ENCODE measurements around the gene WNK2.
A peak's percentile ranks its signal among the peaks of the same experiment; 100 is the strongest.

The WNK2 gene

GRCh38 chr9:93223260-93224180 is 39.6 kb downstream of the WNK2 start (continued):
- TF ChIP-seq ZNF175 (tag by site-specific recombination; IDR thresholded peaks at IDR 0.05): no peak
- TF ChIP-seq, protein P1, sequence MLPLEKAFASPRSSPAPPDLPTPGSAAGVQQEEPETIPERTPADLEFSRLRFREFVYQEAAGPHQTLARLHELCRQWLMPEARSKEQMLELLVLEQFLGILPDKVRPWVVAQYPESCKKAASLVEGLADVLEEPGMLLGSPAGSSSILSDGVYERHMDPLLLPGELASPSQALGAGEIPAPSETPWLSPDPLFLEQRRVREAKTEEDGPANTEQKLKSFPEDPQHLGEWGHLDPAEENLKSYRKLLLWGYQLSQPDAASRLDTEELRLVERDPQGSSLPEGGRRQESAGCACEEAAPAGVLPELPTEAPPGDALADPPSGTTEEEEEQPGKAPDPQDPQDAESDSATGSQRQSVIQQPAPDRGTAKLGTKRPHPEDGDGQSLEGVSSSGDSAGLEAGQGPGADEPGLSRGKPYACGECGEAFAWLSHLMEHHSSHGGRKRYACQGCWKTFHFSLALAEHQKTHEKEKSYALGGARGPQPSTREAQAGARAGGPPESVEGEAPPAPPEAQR (tag by site-specific recombination; IDR thresholded peaks at IDR 0.05): no peak
- TF ChIP-seq, protein P2, sequence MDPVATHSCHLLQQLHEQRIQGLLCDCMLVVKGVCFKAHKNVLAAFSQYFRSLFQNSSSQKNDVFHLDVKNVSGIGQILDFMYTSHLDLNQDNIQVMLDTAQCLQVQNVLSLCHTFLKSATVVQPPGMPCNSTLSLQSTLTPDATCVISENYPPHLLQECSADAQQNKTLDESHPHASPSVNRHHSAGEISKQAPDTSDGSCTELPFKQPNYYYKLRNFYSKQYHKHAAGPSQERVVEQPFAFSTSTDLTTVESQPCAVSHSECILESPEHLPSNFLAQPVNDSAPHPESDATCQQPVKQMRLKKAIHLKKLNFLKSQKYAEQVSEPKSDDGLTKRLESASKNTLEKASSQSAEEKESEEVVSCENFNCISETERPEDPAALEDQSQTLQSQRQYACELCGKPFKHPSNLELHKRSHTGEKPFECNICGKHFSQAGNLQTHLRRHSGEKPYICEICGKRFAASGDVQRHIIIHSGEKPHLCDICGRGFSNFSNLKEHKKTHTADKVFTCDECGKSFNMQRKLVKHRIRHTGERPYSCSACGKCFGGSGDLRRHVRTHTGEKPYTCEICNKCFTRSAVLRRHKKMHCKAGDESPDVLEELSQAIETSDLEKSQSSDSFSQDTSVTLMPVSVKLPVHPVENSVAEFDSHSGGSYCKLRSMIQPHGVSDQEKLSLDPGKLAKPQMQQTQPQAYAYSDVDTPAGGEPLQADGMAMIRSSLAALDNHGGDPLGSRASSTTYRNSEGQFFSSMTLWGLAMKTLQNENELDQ (tag by site-specific recombination; IDR thresholded peaks at IDR 0.05; ENCODE audit: low read depth): no peak
- no peak for TF ChIP-seq ZNF426 (tag by site-specific recombination; IDR thresholded peaks at IDR 0.05)

GRCh38 chr9:93224591-93224990 is 40.7 kb downstream of the WNK2 start:
- H3K27ac ChIP-seq (ENCODE audit: extremely low read depth, low read depth, low read length): no peak overlapping the region
- CTCF ChIA-PET: no interaction called here

GRCh38 chr9:93225417-93225816 is 41.5 kb downstream of the WNK2 start:
- no peaks in the 10 kb centered on the region for H3K9me3 ChIP-seq (ENCODE audit: control insufficient read depth, insufficient read depth, low read depth, low read length)
- no peaks in the 10 kb centered on the region for H3K36me3 ChIP-seq (ENCODE audit: control insufficient read depth in 2 of 2, insufficient read depth in 1 of 2, low read length in 2 of 2)
- H3K4me1 ChIP-seq (ENCODE audit: control insufficient read depth, insufficient read depth, low read length): peaks cover 6% of the 10 kb centered on the region
- H3K4me3 ChIP-seq (ENCODE audit: low read depth, low read length): no peak overlapping the region
- H3K27ac ChIP-seq (ENCODE audit: extremely low read depth, low read depth, low read length): no peak overlapping the region
- ChIA-PET POLR2A (no interaction called here), CTCF (no interaction called here)
- TF ChIP-seq ZSCAN23 (tag by site-specific recombination; IDR thresholded peaks at IDR 0.05): no peak
- TF ChIP-seq, protein P3, sequence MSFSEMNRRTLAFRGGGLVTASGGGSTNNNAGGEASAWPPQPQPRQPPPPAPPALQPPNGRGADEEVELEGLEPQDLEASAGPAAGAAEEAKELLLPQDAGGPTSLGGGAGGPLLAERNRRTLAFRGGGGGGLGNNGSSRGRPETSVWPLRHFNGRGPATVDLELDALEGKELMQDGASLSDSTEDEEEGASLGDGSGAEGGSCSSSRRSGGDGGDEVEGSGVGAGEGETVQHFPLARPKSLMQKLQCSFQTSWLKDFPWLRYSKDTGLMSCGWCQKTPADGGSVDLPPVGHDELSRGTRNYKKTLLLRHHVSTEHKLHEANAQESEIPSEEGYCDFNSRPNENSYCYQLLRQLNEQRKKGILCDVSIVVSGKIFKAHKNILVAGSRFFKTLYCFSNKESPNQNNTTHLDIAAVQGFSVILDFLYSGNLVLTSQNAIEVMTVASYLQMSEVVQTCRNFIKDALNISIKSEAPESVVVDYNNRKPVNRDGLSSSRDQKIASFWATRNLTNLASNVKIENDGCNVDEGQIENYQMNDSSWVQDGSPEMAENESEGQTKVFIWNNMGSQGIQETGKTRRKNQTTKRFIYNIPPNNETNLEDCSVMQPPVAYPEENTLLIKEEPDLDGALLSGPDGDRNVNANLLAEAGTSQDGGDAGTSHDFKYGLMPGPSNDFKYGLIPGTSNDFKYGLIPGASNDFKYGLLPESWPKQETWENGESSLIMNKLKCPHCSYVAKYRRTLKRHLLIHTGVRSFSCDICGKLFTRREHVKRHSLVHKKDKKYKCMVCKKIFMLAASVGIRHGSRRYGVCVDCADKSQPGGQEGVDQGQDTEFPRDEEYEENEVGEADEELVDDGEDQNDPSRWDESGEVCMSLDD (tag by site-specific recombination; IDR thresholded peaks at IDR 0.05): no peak
- no peak for TF ChIP-seq SALL2 (tag by site-specific recombination; IDR thresholded peaks at IDR 0.05; ENCODE audit: borderline replicate concordance)
- TF ChIP-seq ZNF837 (tag by site-specific recombination; IDR thresholded peaks at IDR 0.05): no peak
- TF ChIP-seq ZNF398 (tag by site-specific recombination; IDR thresholded peaks at IDR 0.05): no peak
- TF ChIP-seq TSHZ1 (tag by site-specific recombination; IDR thresholded peaks at IDR 0.05; ENCODE audit: borderline replicate concordance): no peak
- TF ChIP-seq ZFP37 (tag by site-specific recombination; IDR thresholded peaks at IDR 0.05): no peak
- TF ChIP-seq ZNF473 (tag by site-specific recombination; IDR thresholded peaks at IDR 0.05): no peak
- TF ChIP-seq GFI1B (tag by site-specific recombination; IDR thresholded peaks at IDR 0.05): no peak
- TF ChIP-seq ZNF223 (tag by site-specific recombination; IDR thresholded peaks at IDR 0.05): no peak
- no peak for TF ChIP-seq FEZF1 (tag by site-specific recombination; IDR thresholded peaks at IDR 0.05)
- TF ChIP-seq ZFP69B (tag by site-specific recombination; IDR thresholded peaks at IDR 0.05): no peak

More at GRCh38 chr9:93224591-93224990, 40.7 kb downstream of the WNK2 start:
- TF ChIP-seq ZNF133 (tag by site-specific recombination; IDR thresholded peaks at IDR 0.05) (no peak), ZNF341 (tag by site-specific recombination; IDR thresholded peaks at IDR 0.05; ENCODE audit: low read depth) (peak; percentile 31; the same call in 1 of the 2 replicates)
- POLR2A ChIA-PET: no interaction called here
- H3K4me1 ChIP-seq (ENCODE audit: control insufficient read depth, insufficient read depth, low read length): peaks cover 6% of the 10 kb centered on the region
- H3K36me3 ChIP-seq (ENCODE audit: control insufficient read depth in 2 of 2, insufficient read depth in 1 of 2, low read length in 2 of 2): no peaks in the 10 kb centered on the region
- no peaks in the 10 kb centered on the region for H3K9me3 ChIP-seq (ENCODE audit: control insufficient read depth, insufficient read depth, low read depth, low read length)
- H3K4me3 ChIP-seq (ENCODE audit: low read depth, low read length): no peak overlapping the region

Data from HEK293 (cell line).